GM10847 (cell line): Measurements from ENCODE around the gene SIRPA.

Experiments used
- POLR2A ChIP-seq: IDR thresholded peaks from 2 replicates; pipeline ENCODE4 v1.6.1; 2011; ENCODE audit not compliant: insufficient read length; ENCODE audit errors: extremely low read depth

SIRPA gene

DNA sequence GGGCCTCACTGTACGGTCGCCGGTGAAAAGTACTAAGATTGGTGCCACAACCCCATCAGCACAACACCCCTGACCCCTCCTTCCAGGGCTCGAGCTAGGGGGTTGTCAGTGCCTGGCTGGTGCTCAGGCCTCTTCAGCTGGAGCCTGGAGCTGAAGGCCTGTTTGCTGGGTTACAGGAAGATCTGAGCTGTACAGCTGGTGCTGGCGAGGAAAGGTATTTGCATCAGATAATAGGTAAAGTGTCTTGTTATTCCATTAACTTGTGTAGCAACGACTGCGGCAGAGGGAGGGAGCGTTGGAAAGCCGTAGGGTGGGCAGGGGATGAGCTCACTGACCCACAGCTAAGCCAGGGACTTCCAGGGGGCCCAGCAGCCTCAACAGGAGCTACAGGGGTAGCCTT is 15.8 kb upstream of the SIRPA start:
- no peak for TF ChIP-seq POLR2A

GRCh38 chr20:1879934-1880333 is 15.3 kb upstream of the SIRPA start:
- no peak for TF ChIP-seq POLR2A

DNA sequence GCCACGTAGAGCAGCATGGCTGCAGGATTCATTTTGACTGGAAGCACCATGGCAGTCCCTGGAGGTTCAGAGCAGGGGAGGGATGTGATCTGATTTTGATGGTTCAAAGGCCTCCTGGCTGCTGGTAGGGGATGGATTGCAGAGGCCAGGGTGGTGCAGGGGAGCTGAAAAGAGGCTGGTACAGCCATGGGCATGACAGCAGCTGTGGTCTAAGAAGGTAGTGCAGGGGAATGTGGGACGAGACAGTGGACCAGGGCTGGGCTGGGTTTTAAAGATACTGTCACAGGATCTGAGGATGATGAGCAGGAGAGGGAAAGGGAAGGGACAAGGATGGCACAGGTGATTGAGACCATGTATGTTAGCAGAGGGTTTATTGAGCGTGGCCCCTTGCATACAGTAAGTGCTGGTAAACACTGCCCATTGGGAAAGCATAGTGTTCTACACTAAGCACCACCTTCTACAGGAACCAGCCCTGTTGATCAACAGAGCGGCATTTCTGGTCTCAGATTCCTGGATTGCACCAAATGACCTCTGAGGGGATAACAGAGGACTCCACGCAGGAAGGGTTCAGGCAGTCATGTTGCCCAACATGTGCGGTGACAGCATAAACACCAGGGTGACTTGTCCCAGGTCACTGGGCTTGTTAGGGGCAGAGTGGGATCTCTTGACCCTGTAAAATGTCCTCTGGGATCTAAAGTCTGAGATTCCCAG is 14.5 kb upstream of the SIRPA start:
- TF ChIP-seq POLR2A: no peak

GRCh38 chr20:1881240-1881835 is 13.9 kb upstream of the SIRPA start:
- no peak for TF ChIP-seq POLR2A

- TF ChIP-seq POLR2A: no peak
These were observed 13.2 kb upstream of the SIRPA start for GRCh38 chr20:1882026-1882425.

DNA sequence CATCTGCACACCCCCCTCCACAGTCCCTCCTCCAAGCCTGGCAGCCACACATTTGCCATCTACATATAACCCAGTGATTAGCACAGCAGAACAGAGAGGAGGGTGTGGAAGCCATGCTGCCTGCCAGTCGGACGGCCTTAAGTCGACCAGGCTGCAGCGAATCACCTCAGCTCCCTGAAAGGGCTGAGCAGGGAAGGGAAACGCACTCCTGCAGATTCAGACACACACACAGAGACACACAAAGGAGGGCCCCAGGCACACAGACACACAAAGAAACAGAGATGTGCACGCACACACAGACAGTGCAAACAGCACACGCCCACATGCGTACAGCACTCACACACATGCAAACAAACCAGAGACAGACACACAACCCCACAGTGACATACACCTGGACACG is 11.2 kb upstream of the SIRPA start:
- TF ChIP-seq POLR2A: no peak

- TF ChIP-seq POLR2A: no peak
These were observed 10.0 kb upstream of the SIRPA start for GRCh38 chr20:1885254-1885653.

DNA sequence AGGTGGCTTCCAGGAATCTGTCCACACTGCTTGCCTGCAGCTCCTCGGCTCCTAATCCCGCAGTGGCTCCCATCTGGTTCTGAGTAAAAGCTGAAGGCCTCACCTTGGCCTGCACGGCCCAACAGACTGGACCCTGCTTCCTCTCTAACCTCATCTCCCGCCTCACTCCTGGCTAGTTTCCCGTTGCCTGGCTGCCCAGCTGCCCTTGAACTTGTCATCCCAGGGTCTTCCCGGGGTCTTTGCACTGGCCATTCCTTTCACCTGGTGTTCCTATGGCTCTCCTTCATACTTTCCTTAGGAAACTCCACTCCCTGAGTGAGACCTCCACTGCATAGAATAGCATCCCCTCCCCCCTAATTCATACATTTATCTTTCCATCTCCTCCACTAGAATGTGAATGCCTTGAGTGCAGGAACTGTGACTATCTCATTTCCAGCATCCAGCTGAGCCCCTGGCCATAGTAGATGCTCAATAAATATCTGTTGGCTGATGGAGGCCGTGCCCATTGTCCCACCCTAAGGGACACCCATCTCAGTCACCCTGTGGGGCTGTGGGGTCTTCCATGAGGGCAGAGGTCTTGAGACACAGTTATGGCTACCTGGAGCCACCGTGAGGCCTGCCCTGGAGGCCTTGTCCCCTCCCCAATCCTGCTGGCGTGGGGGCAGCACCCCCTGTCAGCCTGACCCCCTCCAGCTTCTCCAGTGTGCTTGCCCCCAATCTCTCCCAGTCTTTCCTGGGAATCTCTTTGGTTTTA is 9.1 kb upstream of the SIRPA start:
- no peak for TF ChIP-seq POLR2A

DNA sequence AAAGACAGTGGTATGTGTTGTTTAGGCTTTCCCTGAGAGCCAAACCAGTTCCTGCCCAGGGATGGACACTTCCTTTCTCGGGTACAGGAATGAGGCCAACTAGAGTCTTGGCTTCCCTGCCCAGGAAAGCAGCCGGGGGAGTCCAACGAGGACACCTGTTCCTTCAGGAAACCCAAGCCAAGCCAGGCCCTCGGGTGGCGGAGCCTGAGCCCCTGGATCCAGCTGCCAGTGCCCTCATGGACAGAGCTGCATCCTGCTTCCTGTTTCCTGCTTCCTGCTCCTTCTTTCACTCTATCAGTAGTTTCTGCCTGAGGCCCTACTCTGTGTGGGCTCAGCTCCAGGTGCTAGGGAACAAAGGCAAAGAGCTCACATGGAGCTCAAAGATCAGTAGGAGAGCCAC is 7.9 kb upstream of the SIRPA start:
- no peak for TF ChIP-seq POLR2A

GRCh38 chr20:1887756-1888155 is 7.5 kb upstream of the SIRPA start:
- TF ChIP-seq POLR2A: no peak

- no peak for TF ChIP-seq POLR2A
These were observed 6.3 kb upstream of the SIRPA start for GRCh38 chr20:1888796-1889463.

DNA sequence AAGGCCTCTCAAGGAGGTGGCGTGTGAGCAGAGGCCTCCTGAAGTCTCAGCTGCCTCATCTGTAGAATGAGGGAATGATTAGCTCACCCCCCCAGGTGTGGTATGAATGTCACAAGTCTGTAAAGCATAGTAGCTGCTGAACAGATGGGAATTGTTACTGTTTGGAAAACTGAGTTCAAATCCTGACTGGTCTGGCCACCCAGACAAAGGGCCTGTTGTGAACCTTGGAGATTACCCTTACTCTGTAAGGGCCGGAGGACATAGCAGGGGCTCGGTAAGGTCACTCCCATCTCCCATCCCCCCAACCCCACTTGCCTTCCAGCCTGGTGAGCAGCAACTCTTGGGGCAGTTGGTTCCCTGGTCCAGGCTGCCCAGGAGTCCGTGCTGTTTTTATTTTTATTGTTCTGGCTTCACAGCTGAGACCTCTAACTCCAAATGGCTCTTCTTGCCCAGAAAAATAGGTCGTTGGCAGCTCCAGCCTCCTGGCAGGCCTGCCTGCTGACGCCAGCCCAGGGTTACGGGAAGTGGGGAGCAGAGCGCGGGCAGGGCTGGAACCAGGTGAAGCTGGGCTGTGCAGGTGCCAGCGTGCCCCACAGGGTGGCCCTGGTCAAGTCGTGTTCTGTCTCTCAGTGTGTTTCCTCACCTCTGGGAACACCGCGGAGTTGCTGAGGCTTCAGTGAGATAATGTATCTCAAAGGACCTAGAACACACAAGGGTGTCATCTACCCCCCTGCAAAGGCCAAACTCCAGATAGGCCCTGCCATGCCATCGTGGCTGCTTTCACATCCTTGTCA is 4.5 kb upstream of the SIRPA start:
- TF ChIP-seq POLR2A: no peak

- no peak for TF ChIP-seq POLR2A
These were observed 3.7 kb upstream of the SIRPA start for GRCh38 chr20:1891263-1892118.

DNA sequence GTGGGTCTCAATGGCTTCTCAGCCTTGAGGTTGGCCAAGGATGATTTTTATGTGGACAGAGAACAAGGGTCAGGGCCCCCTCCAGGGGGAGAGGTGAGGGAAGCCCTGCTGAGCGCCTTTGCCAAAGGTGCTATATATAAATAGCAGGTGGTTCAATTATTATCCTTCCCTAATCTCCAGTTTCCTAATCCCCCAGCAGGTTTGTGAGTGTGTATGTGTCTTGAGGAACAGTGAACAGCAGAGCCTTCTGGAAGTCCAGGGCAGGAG is 3.2 kb upstream of the SIRPA start:
- TF ChIP-seq POLR2A: no peak
